ENCODE results near the gene NUP153.

GRCh38 chr6:17728551-17729222, 22.0 kb upstream of the NUP153 start:
- TF ChIP-seq CTCF (conservative IDR thresholded peaks at IDR 0.05; ENCODE audit: low read length) (no peak), EZH2phosphoT487 (IDR thresholded peaks at IDR 0.05; ENCODE audit: borderline replicate concordance) (no peak)
